ENCODE results near the gene SLC11A2. TPM values are rescaled to one million over a fixed set of nuclear protein-coding genes. Genes with fewer than 3 reads are reported as not detected.

The SLC11A2 gene
- total and polyA plus RNA-seq, 2 of the 13 experiments (the other 11 are each of a cell fraction or from before 2014, with no cell fraction given) = 71.7 to 77.0 TPM

- TF ChIP-seq POLR2A (IDR thresholded peaks at IDR 0.05; ENCODE audit: insufficient read depth in 1 of 2, low read depth in 2 of 2, low read length in 2 of 2) = peak; percentile 88 to 89
- TF ChIP-seq NFRKB (IDR thresholded peaks at IDR 0.05) = no peak
- no peak for TF ChIP-seq MEIS1 (CRISPR knock-in tag; IDR thresholded peaks at IDR 0.05; ENCODE audit: borderline replicate concordance)
- 0 out of 2 replicates have a peak, but pooled peaks have one; percentile 49 for TF ChIP-seq MAZ (IDR thresholded peaks at IDR 0.05; ENCODE audit: borderline replicate concordance, low read depth, low read length)
- peak; percentile 76 for TF ChIP-seq MAZ (CRISPR knock-in tag; IDR thresholded peaks at IDR 0.05; ENCODE audit: low read depth)
- 0 out of 2 replicates have a peak, but pooled peaks have one; percentile 55 for TF ChIP-seq TP53 (CRISPR knock-in tag; conservative IDR thresholded peaks at IDR 0.05)
- peak; percentile 26; the same call in 1 of the 2 replicates for TF ChIP-seq CBFB (CRISPR knock-in tag; IDR thresholded peaks at IDR 0.05)
- no peak for TF ChIP-seq KDM6A (CRISPR knock-in tag; IDR thresholded peaks at IDR 0.05; ENCODE audit: low read depth)
- peak; percentile 29; the same call in 1 of the 2 replicates for TF ChIP-seq TFAP4 (IDR thresholded peaks at IDR 0.05; ENCODE audit: borderline replicate concordance, low read depth)
- TF ChIP-seq RFXAP (CRISPR knock-in tag; IDR thresholded peaks at IDR 0.05; ENCODE audit: borderline replicate concordance) = peak; percentile 51; the same call in 1 of the 2 replicates
- TF ChIP-seq KAT7 (CRISPR knock-in tag; IDR thresholded peaks at IDR 0.05; ENCODE audit: borderline replicate concordance) = peak; percentile 83
- TF ChIP-seq TIGD3 (CRISPR knock-in tag; IDR thresholded peaks at IDR 0.05; ENCODE audit: borderline replicate concordance) = no peak
- no peak for TF ChIP-seq ZNF431 (CRISPR knock-in tag; IDR thresholded peaks at IDR 0.05; ENCODE audit: borderline replicate concordance, low read depth)
- TF ChIP-seq IRF1 (CRISPR knock-in tag; IDR thresholded peaks at IDR 0.05; ENCODE audit: low read depth) = no peak
- TF ChIP-seq ARNTL (CRISPR knock-in tag; IDR thresholded peaks at IDR 0.05) = 0 out of 2 replicates have a peak, but pooled peaks have one; percentile 18
- peak; percentile 97 for TF ChIP-seq CTCF (CRISPR knock-in tag; IDR thresholded peaks at IDR 0.05)
- TF ChIP-seq GPBP1L1 (CRISPR knock-in tag; IDR thresholded peaks at IDR 0.05) = no peak
- TF ChIP-seq EZH2 (conservative IDR thresholded peaks at IDR 0.05; ENCODE audit: low read depth, low read length) = no peak
- 0 out of 2 replicates have a peak, but pooled peaks have one; percentile 62 for TF ChIP-seq HNRNPL (IDR thresholded peaks at IDR 0.05; ENCODE audit: low read depth, low read length)
- no peak for TF ChIP-seq ZFP62 (CRISPR knock-in tag; IDR thresholded peaks at IDR 0.05)
- TF ChIP-seq KLF9 (CRISPR knock-in tag; IDR thresholded peaks at IDR 0.05; ENCODE audit: low read depth) = no peak
- TF ChIP-seq ZNF784 (CRISPR knock-in tag; IDR thresholded peaks at IDR 0.05; ENCODE audit: borderline replicate concordance) = peak; percentile 86
- TF ChIP-seq ZNF709 (CRISPR knock-in tag; IDR thresholded peaks at IDR 0.05) = peak; percentile 73
These were observed 21.7 kb upstream of the SLC11A2 start, which contains the start of gene LETMD1 (continued) for GRCh38 chr12:51047655-51048540.

Data from HepG2 (cell line).